Fibroblast of lung (primary cell): ENCODE data around the gene WDR33.

Experiments used
- CTCF ChIP-seq, 2 donors: IDR thresholded peaks in 1 of 2; conservative IDR thresholded peaks in 1 of 2; 1 replicate in 1 of 2; 2 replicates in 1 of 2; pipeline ENCODE4 v1.5.1; 2011 to 2012; ENCODE audit warnings: low read length in 2 of 2, control low read depth in 1 of 2, inconsistent platforms in 1 of 2, low read depth in 1 of 2, mild to moderate bottlenecking in 1 of 2
- EZH2 ChIP-seq: IDR thresholded peaks from 2 replicates; pipeline ENCODE4 v1.5.1; 2012; ENCODE audit warnings: low read length, control low read depth, mild to moderate bottlenecking; ENCODE audit errors: missing control alignments

GRCh38 chr2:127662937-127663565, 147.9 kb downstream of the WDR33 start:
- TF ChIP-seq CTCF (conservative IDR thresholded peaks at IDR 0.05 in 1 of 2, IDR thresholded peaks at IDR 0.05 in 1 of 2; ENCODE audit: low read depth in 1 of 2, low read length in 2 of 2) (no peak), EZH2 (no peak)
